Fibroblast of skin of scalp (primary cell): Measurements from ENCODE around the gene GRID2.

Source experiments
- DNase-seq: peaks from one replicate; pipeline ENCODE4 v3.0.0-alpha.2; 2013

The GRID2 gene

GRCh38 chr4:92529510-92529909 is 225.7 kb downstream of the GRID2 start:
- DNase-seq = no peak

- DNase-seq = no peak
Measured at GRCh38 chr4:92535599-92535998, 231.8 kb downstream of the GRID2 start.

GRCh38 chr4:92551616-92552015 is 247.8 kb downstream of the GRID2 start:
- DNase-seq = no peak

- DNase-seq = no peak
Measured at GRCh38 chr4:92566269-92566668, 262.5 kb downstream of the GRID2 start.

GRCh38 chr4:92580816-92581215 is 277.1 kb downstream of the GRID2 start:
- DNase-seq = no peak

- DNase-seq = no peak
Measured at GRCh38 chr4:92599044-92599443, 295.3 kb downstream of the GRID2 start.

- no peak for DNase-seq
Measured at GRCh38 chr4:92600638-92601037, 296.9 kb downstream of the GRID2 start.

- DNase-seq = no peak
Measured at GRCh38 chr4:92606227-92606626, 302.5 kb downstream of the GRID2 start.

- no peak for DNase-seq
Measured at GRCh38 chr4:92615049-92615448, 311.3 kb downstream of the GRID2 start.

- no peak for DNase-seq
Measured at GRCh38 chr4:92618968-92619367, 315.2 kb downstream of the GRID2 start.

- DNase-seq = no peak
Measured at GRCh38 chr4:92629302-92629701, 325.5 kb downstream of the GRID2 start.

GRCh38 chr4:92634882-92635281 is 331.1 kb downstream of the GRID2 start:
- no peak for DNase-seq

GRCh38 chr4:92636038-92636806 is 332.5 kb downstream of the GRID2 start:
- DNase-seq = no peak

- DNase-seq = no peak
Measured at GRCh38 chr4:92641409-92641808, 337.6 kb downstream of the GRID2 start.

- no peak for DNase-seq
Measured at GRCh38 chr4:92646826-92647225, 343.1 kb downstream of the GRID2 start.

GRCh38 chr4:92651536-92651935 is 347.8 kb downstream of the GRID2 start:
- DNase-seq = no peak

- no peak for DNase-seq
Measured at GRCh38 chr4:92654084-92654483, 350.3 kb downstream of the GRID2 start.

- no peak for DNase-seq
Measured at GRCh38 chr4:92657695-92658094, 353.9 kb downstream of the GRID2 start.

GRCh38 chr4:92658318-92658717 is 354.6 kb downstream of the GRID2 start:
- DNase-seq = no peak

GRCh38 chr4:92677805-92678204 is 374.0 kb downstream of the GRID2 start:
- no peak for DNase-seq

GRCh38 chr4:92678292-92678691 is 374.5 kb downstream of the GRID2 start:
- DNase-seq = no peak

- no peak for DNase-seq
Measured at GRCh38 chr4:92679149-92679548, 375.4 kb downstream of the GRID2 start.

- DNase-seq = no peak
Measured at GRCh38 chr4:92714640-92715039, 410.9 kb downstream of the GRID2 start.

GRCh38 chr4:92733231-92733630 is 429.5 kb downstream of the GRID2 start:
- no peak for DNase-seq
